T-helper 22 cell (primary cell): ENCODE measurements around the gene GALNT12.

Source experiments
- DNase-seq: peaks from one replicate; pipeline ENCODE4 v3.0.0-alpha.2; 2020; ENCODE audit warnings: low read depth

GALNT12 gene

GRCh38 chr9:98881356-98881755 lies 73.9 kb downstream of the GALNT12 start:
- no peak for DNase-seq

- no peak for DNase-seq
Observed at GRCh38 chr9:98881836-98882568, 74.5 kb downstream of the GALNT12 start.

- DNase-seq, result no peak
Observed at GRCh38 chr9:98882569-98882923, 75.1 kb downstream of the GALNT12 start.

DNA sequence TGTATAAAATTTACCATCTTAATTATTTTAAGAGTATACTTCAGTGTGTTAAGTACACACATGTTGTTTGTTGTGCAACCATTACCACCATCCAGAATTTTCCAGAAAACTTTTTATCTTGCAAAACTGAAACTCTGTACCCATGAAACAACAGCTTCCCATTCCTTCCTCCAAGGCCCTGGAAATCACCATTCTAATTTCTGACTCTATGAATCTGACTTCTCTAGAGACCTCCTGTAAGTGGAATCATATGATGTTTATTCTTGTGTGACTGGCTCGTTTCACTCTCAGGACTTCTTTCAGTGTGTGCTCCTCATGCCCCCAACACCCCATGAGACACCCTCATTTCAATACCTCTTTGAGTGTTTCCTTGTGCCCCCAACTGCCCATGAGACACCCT lies 75.8 kb downstream of the GALNT12 start:
- no peak for DNase-seq

DNA sequence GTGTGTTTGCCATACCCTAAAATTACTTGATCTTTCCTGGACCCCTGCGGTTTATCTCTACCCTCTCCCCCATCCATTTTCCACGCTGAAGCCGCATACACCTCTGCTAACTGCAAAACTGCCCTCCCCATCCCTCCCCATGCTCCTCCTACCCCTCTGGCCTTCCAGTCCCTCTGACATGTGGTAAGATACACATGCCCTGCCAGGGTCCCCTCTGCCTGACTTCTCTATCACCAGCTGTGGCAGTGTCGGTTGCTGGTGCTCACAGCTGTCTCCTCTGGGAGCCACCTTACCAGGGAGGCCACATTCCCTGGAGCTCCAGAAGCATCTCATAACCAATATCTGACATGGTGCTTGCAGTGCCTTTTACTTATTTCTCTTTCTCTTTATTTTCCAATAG lies 77.4 kb downstream of the GALNT12 start:
- no peak for DNase-seq

GRCh38 chr9:98885575-98886295 lies 78.3 kb downstream of the GALNT12 start:
- no peak for DNase-seq

DNA sequence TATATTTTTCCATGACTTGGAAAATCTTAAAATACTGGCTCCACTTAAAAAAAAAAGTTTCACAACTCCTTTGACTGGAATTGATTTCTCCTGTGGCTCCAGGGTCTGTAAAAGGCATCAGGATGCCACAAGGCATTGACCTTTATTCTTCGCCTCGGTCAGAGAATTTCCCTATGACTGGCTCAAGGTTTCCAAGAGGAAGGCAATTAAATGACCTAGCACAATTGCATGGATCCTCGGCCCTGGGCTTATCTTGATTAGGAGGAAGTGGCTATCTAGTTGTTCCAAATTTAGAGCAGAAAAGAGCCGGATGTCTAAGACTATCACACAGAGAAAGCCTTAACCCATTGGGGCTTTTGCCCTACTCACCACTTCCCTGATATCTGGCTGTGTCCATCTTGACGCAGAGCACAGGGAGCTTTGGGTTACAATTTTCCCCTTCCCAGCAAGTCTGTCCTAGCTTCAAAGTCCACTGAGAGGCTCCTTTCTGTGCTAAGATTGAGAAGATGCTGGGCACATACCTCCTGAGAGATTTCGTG lies 79.3 kb downstream of the GALNT12 start:
- DNase-seq, result no peak

- DNase-seq, result no peak
Observed at GRCh38 chr9:98887918-98888510, 80.5 kb downstream of the GALNT12 start.

GRCh38 chr9:98888801-98889421 lies 81.4 kb downstream of the GALNT12 start:
- no peak for DNase-seq

DNA sequence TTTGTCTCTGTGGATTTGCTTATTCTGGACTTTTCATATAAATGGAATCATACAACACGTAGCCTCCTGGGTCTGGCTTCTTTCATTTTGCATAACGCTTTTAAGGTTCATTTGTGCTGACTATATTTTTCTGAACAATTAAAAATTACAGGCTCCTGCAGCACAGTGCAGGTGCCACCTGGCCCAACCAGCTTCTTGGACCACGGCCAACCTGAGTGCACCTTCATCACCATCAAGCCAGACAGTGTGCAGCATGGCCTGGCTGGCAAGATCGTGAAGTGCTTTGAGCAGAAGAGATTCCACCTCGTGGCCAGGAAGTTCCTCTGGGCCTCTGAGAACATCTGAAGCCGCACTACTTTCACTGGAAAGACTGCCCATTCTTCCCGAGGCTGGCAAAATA lies 82.8 kb downstream of the GALNT12 start:
- no peak for DNase-seq

DNA sequence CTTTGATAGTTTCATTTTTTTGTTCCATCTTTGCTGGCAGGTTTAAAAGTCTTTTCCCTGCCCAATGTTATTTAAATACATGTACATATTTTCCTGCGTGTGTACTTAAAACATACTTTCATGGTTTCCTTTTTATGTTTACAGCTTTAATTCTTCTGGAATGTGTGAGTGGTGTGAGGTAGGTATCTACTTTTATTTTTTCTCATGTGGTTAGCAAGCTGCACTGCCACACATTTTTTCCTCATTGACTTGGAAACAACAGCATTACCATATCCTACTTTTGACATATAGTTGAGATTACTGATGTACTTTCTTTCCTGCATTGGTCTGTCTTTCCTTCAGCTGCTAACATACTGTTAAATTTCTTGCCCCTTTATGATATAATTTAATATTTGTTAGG lies 84.8 kb downstream of the GALNT12 start:
- no peak for DNase-seq

DNA sequence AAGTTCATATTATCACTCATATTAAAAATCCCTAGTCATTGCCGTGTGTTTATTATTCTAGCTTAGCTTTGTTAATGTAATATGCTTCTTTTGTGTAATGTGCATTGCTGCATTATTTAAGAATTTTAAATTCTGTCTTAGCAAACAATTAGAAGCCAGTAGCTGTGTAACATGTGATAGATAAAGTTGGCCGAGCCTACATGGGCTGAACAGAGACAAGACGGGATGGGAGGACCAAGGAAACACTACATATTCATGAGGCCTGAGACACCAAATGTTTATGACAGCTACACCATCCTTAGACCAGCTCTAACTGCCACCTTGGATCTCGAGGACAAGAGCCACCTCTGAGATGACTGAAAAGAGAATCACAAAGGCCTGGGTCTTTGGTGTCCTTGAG lies 85.2 kb downstream of the GALNT12 start:
- DNase-seq, result no peak

DNA sequence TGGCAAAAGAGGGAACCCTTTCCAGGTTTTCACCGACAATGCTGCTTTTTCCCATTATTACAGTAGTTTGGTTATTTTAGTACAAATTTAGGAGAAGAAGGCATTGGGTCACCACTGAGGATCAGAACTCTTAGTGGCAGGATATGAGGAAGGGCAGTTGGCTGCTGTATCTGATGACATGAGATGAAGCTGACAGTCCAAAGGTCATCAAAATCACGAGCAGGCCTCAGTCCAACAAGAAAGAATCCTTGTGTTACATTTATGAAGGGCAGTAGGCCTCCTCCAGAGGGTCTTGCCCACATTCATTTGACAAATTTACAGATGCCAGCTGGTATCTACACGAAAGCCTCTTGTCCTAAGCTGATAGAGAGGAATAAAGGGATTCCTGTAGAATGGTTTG lies 86.7 kb downstream of the GALNT12 start:
- no peak for DNase-seq

DNA sequence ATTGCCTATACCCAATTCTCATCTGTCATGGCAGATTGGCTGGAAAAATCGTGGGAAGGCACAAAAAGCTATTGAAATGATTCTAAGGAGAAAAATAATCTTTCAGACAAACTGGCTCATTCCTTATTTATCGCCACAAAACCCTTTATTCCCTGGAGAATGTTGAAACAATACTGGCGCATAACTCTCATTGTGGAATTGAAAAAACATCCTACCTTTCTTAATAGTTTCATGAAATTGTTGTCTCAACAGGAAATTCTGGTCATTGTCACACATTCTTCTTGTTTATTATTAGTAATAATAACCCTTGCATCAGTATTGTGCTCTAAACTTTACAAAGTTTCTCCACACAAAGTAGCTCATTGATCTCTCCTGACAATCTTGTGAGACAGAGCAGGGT lies 87.3 kb downstream of the GALNT12 start:
- no peak for DNase-seq

GRCh38 chr9:98896632-98897031 lies 89.2 kb downstream of the GALNT12 start:
- no peak for DNase-seq

DNA sequence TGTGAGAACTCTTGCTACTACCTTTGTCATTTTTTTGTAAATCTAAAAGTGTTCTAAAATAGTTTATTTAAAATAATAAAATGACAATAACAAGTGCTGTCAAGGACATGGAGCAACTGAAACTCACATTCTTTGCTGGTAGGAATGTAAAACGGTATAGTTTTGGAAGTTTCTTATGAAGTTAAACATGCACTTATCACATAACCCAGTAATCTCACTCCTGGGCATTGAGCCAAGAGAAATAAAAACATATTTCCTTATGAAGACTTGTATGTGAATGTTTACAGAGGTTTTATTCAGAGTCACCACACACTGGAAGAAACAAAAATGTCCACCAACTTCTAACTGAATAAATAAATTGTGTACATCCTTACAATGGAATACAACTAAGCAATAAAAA lies 90.3 kb downstream of the GALNT12 start:
- DNase-seq, result no peak

GRCh38 chr9:98899408-98900056 lies 92.1 kb downstream of the GALNT12 start:
- DNase-seq, result no peak
